Right atrium auricular region (tissue), 2 donors: Measurements from ENCODE around the gene PSMG4. TPM values are rescaled to one million over a fixed set of nuclear protein-coding genes. Genes with fewer than 3 reads are reported as not detected.

ENCODE experiments used
- DNase-seq: peaks from one replicate; pipeline ENCODE4 v3.0.0-alpha.2; 2019; ENCODE audit warnings: low spot score
- H3K27ac ChIP-seq, 2 donors: fragments of 200-600 bp; sonication (generic); 1 replicate in 1 of 2; 2 replicates in 1 of 2; pipeline ENCODE4 v1.5.1; 2016 to 2019
- H3K27me3 ChIP-seq, 2 donors: fragments of 200-600 bp; sonication (generic); one replicate each; pipeline versions ENCODE4 v1.5.1 to v1.6.0; 2017 to 2019
- H3K36me3 ChIP-seq: fragments of 200-600 bp; sonication (generic); one replicate; pipeline ENCODE4 v1.5.1; 2016
- H3K4me1 ChIP-seq, 2 donors: fragments of 200-600 bp; sonication (generic); one replicate each; pipeline versions ENCODE4 v1.5.1 to v1.6.0; 2017 to 2019
- H3K4me3 ChIP-seq, 2 donors: fragments of 200-600 bp; sonication (generic); 1 replicate in 1 of 2; 2 replicates in 1 of 2; pipeline ENCODE4 v1.5.1; 2017 to 2019; ENCODE audit warnings: mild to moderate bottlenecking in 1 of 2, moderate library complexity in 1 of 2
- H3K9me3 ChIP-seq, 2 donors: fragments of 200-600 bp; sonication (generic); one replicate each; pipeline ENCODE4 v1.5.1; 2019
- total RNA-seq, 2 donors: library from RNA; depleted of rRNA; stranded (reverse); fragments of >200 nt; gene quantifications; one replicate each; pipeline ENCODE4 v1.1.0, GENCODE V29; 2016
- TF ChIP-seq, protein P1 (sequence below), 2 donors: fragments of 200-600 bp; sonication (generic); IDR thresholded peaks; one replicate each; pipeline ENCODE4 v1.5.1; 2019; ENCODE audit warnings: antibody characterized with exemption in 2 of 2

PSMG4 gene
- total RNA-seq, 2 donors from 2014 or later, result 4.4 to 10.4 TPM

DNA sequence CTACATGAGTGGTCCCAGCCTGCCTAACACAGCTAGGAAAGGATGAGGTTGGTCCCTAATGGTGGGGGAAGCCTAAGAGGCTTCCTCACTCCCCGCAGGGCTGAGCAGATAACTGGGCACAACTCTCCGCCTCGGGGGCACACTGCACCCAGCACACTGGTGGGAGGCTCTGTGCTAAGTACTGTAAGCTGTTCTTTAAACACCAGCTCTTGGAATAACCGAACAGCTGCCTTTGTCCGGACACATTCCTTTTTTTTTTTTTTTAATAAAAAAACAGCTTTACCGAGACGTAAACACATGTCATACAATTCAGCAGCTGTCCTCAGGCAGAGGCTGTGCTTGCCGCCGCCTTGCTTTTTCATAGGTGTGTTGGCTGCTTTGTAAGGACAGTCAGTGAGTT, 6.9 kb downstream of the PSMG4 start:
- H3K4me3 ChIP-seq, result no peak overlapping the region
- no peak for DNase-seq
- H3K27me3 ChIP-seq, result no peaks in the 10 kb centered on the region
- no peaks in the 10 kb centered on the region for H3K9me3 ChIP-seq
- H3K27ac ChIP-seq, result no peak overlapping the region
- H3K36me3 ChIP-seq, result peaks cover 9% of the 10 kb centered on the region
- TF ChIP-seq, protein P1, sequence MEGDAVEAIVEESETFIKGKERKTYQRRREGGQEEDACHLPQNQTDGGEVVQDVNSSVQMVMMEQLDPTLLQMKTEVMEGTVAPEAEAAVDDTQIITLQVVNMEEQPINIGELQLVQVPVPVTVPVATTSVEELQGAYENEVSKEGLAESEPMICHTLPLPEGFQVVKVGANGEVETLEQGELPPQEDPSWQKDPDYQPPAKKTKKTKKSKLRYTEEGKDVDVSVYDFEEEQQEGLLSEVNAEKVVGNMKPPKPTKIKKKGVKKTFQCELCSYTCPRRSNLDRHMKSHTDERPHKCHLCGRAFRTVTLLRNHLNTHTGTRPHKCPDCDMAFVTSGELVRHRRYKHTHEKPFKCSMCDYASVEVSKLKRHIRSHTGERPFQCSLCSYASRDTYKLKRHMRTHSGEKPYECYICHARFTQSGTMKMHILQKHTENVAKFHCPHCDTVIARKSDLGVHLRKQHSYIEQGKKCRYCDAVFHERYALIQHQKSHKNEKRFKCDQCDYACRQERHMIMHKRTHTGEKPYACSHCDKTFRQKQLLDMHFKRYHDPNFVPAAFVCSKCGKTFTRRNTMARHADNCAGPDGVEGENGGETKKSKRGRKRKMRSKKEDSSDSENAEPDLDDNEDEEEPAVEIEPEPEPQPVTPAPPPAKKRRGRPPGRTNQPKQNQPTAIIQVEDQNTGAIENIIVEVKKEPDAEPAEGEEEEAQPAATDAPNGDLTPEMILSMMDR (IDR thresholded peaks at IDR 0.05), result no peak
- peaks cover 0 to 13% of the 10 kb centered on the region in 2 donors for H3K4me1 ChIP-seq

DNA sequence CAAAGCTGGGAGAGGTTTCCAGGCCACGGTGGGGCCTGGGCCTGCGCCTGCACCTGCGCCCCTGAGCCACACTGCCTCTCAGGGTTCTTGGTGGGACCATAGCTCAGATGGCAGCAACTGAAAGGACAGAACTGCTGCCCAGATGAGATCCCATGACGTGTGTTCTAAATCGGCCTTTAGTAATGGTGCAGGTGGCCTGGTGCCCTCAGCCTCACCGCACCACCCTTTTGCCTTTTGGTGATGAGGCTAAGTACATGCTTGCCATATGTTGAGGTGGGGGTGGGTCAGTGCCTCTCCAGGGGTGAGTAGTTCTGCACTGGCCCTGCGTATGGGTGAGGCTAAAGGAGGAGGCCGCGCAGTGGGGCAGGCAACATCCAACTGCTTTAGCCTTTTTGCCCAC, 7.4 kb downstream of the PSMG4 start:
- TF ChIP-seq, protein P1 (IDR thresholded peaks at IDR 0.05), result no peak
- H3K36me3 ChIP-seq, result peaks cover 13% of the 10 kb centered on the region
- H3K4me3 ChIP-seq, result no peak overlapping the region
- no peak for DNase-seq
- H3K27me3 ChIP-seq, result no peaks in the 10 kb centered on the region
- no peak overlapping the region for H3K27ac ChIP-seq
- no peaks in the 10 kb centered on the region for H3K9me3 ChIP-seq
- H3K4me1 ChIP-seq, result peaks cover 0 to 8% of the 10 kb centered on the region in 2 donors

DNA sequence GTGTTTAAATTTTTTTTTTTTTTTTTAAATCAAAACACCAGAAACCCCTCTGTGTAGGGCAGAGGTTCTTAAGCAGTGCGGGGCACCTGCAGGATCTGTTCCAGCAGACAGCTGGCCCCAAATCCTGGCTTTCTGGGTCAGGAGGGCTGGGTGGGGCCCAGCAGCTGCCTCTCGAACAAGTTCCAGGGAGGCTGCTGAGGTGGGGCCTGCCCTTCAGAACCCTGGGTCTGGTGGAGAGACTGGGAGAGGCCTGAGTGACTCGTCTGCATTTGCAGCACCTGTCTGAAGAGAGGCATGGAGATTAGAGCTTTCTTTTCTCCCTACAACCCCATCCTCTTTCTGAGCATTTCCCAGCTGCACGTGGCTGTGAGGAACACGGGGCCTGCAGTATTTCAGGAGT, 8.4 kb downstream of the PSMG4 start:
- peaks cover 22% of the 10 kb centered on the region for H3K36me3 ChIP-seq
- no peak overlapping the region for H3K4me3 ChIP-seq
- H3K27ac ChIP-seq, result no peak overlapping the region
- no peaks in the 10 kb centered on the region for H3K27me3 ChIP-seq
- H3K4me1 ChIP-seq, result no peaks in the 10 kb centered on the region
- no peak for DNase-seq
- TF ChIP-seq, protein P1 (IDR thresholded peaks at IDR 0.05), result no peak
- no peaks in the 10 kb centered on the region for H3K9me3 ChIP-seq

DNA sequence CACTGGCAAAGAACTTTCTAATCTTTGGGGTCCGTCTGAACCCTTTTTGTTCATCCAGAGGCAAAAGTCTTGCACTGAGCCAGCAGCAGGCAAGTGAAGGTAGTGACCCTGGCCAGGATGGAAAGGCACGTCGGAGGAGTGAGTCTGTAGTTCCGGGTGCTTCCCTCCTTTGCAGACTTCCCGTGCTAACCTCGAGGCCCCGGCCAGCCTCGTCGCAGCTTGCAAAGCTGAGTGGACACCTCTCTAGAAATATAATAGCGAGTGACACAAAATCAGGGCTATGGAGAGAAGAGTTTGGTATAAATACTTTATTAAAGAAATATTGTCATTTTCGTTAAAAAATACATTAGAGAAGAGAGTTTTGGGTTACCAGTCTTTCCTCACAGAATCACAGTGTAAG, 9.9 kb downstream of the PSMG4 start:
- H3K36me3 ChIP-seq, result peaks cover 22% of the 10 kb centered on the region
- H3K27me3 ChIP-seq, result no peaks in the 10 kb centered on the region
- H3K4me3 ChIP-seq, result no peak overlapping the region
- no peak for DNase-seq
- TF ChIP-seq, protein P1 (IDR thresholded peaks at IDR 0.05), result no peak
- no peak overlapping the region for H3K27ac ChIP-seq
- H3K9me3 ChIP-seq, result no peaks in the 10 kb centered on the region
- no peaks in the 10 kb centered on the region for H3K4me1 ChIP-seq

DNA sequence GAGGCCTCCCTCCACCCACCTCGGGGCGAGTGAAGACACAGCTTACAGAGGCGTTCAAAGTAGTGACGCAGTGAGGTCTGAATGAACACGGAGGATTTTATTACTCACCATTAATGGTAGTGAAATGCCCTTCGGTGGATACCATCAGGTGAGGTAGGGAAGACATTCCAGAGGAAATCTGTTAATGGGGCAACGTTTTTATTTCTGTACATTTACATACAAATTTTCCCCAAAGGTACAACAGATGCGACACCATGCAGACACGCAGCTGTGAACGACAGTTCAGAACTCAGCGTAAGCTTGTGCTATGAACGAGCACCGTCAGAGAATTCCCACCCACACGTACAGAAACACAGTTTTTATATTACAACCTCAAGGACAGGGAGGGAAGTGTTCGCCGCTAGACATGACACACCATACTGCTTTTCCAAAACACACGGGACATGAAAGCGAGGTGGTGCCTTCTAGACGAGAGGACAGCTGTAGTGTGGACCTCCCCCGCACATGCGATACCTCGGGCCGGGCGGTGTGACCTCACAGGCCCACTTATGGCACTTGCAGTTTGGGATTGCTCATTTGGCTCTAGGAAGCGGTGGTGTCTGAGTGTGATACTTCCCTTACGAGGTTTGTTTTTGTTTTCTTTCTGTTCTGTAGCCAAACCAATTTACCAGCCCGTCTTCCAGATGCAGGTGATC, 10.7 kb downstream of the PSMG4 start:
- TF ChIP-seq, protein P1 (IDR thresholded peaks at IDR 0.05), result no peak
- Histone ChIP-seq H3K27ac (no peak overlapping the region), H3K4me3 (no peak overlapping the region), H3K36me3 (peaks cover 17% of the 10 kb centered on the region), H3K4me1 (no peaks in the 10 kb centered on the region), H3K9me3 (no peaks in the 10 kb centered on the region), H3K27me3 (no peaks in the 10 kb centered on the region)
- no peak for DNase-seq

DNA sequence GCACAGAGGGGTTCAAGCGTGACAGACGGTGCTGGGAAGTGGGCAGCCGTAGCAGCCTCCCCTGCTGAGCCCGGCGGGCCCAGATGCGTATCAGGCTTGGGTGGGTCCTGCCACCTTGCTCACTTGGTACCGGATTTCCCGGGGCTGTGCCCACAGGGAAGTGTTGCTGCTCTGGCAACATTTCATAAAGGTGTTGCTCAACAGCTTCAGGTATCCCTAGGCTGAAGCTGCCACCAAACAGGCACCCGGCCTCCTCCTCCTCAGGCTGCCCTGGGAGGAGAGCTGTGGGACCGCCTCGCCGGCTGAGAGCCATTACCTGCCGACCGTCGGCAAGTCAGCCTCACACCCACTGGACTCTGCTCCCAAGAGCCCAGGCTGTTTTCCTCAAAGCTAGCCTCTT, 11.5 kb downstream of the PSMG4 start:
- Histone ChIP-seq H3K4me1 (no peaks in the 10 kb centered on the region), H3K9me3 (no peaks in the 10 kb centered on the region), H3K36me3 (peaks cover 13% of the 10 kb centered on the region), H3K27ac (no peak overlapping the region), H3K27me3 (no peaks in the 10 kb centered on the region), H3K4me3 (no peak overlapping the region)
- TF ChIP-seq, protein P1 (IDR thresholded peaks at IDR 0.05), result no peak
- DNase-seq, result no peak
